T-helper 9 cell (primary cell): ENCODE data around the gene SLC10A6.

Source experiments
- DNase-seq: peaks from one replicate; pipeline ENCODE4 v3.0.0-alpha.2; 2020

SLC10A6 gene

DNA sequence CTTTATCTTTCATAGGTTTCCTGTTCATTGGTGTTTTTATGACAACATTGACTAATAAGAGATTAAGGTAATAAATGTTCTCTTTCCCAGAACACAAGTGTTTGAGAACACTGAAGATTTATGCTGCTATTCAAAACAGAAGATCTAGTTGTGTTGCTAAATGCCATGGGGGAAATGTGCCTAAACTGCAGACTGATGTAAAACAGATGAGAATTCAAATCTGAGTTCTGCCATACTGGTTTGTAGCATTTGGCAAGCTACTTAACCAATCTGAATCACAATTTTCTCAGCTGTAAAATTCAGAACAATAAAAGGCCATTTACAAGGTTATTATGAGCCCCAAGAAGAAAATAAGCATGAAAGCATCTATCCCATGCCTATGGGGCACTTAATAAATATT lies 2.3 kb downstream of the SLC10A6 start:
- DNase-seq = no peak

DNA sequence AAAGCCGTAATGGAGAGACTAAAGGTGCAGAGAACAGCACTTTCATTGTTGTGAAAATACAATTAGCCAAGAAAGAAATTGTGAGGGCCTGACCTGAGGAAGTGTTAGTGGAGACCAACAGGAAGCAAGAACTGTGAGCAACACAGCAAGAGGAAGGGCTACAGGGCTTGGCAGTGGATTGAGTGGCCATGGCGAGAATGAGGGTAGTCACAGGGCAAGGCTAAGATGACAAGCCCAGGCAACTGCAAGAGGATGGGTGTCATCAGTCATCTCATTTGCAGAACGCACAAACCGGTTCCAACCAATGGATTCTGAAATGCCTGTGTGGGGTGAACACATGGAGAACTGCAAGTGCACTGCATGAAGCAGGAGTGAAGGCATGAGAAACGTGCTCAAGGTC lies 3.6 kb downstream of the SLC10A6 start:
- DNase-seq = no peak

DNA sequence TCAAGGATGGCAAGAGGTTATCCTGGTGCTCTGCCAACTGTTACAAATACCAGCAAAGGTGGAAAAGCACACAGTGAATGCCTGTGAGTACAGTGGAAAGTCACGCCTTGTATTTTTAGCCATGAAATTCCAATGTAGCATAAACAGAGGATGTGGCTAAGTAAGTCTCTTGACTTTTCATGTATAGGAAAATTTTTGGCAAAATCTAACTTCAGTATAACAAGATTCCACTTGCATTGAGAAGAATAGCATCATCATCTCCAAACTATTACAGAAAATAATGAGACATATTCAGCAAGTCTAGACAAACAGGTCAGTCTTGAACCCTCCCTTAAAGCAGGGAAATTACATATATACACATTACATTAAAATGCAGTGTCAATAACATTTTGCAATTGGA lies 7.9 kb downstream of the SLC10A6 start:
- no peak for DNase-seq

DNA sequence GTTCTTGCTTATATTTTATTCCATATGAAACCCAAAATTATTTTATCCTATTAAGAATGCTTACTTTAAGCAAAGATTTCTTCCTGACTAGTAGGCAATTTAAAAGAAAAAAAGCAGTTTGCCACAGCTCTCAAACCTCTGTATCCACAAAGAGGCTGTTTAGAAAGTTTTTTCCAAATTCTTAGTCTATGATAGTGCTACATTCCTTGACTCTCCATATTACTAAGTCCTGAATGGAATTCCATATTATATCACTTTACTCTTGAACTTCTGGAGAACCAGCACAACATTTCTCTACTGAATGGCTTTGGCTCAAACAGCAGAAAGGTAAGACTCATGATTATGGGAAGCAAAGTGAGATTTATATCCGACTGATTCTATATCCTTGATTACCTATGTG lies 8.3 kb downstream of the SLC10A6 start:
- no peak for DNase-seq

DNA sequence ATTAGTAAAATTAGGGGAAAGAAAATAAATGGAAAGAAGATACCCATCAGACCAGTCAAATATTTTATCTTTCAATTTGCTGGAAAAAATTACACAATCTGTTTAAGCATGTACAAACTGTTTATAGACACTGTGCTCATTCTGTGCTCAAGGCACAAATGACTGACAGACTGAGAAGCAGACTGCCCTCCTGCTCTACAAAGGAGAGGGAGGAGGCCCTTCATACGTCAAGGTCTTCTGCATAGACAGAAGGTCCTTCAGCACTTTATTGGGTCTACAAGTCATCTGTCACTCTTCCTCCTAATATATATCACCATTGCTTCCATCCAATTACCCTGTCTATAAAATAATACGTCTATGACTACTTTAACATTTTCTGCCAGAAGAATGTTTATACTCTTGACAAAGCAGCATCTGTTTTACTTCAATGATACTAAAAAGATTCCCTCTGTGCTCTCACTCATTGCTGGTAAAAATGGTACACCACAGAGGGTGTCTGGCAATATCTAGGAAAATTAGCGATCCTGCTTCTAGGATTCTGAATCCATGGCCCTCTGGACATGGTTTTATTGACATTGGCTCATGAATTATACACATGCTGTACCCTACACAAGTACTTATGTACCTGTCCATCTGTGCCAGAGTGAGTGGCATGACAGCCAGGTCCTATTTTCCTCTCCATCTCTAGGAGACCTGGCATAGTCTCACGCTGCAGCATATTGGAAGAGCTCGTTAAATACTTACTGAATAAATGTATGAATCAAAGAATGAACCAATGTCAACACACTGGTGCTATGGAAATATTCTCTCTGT lies 11.3 kb downstream of the SLC10A6 start:
- no peak for DNase-seq

GRCh38 chr4:86835677-86836076 lies 13.5 kb downstream of the SLC10A6 start:
- DNase-seq = no peak

GRCh38 chr4:86834901-86835300 lies 14.3 kb downstream of the SLC10A6 start:
- DNase-seq = no peak

DNA sequence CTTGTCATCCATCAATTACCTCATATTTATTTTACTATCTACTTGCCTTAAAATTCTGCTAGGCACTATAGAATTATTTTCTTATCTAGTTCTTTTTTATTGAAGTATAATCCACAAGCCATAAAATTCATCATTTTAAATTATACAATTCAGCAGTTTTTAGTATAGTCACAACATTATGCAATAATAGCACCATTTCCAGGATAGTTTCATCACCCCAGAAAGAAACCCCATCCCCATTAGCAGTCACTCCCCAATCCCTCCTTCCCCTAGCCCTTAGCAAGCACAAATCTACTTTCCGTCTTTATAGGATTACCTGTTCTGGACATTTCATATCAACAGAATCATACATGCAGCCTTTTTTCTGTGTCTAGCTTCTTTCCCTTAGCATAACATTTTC lies 15.6 kb downstream of the SLC10A6 start:
- no peak for DNase-seq

GRCh38 chr4:86831262-86832130 lies 17.7 kb downstream of the SLC10A6 start:
- DNase-seq = no peak

DNA sequence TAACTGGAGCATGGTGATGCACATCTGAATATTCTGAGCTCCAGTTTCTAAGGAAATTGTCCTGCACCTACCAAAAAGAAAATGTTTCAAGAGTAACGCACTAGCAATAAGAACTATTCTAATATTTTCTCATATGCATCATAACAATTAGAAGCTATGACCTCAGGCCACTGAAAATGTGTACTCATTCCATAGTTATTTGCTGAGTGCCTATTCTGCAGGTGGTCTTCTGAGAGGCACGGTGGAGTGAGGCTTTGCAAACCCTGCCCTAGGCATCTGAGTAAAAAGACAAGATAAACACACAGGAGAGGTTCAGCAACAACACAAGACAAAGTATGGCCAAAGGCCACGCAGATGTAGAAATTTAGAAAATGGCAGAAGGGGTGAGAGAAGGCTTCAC lies 23.7 kb downstream of the SLC10A6 start:
- no peak for DNase-seq

GRCh38 chr4:86822136-86822535 lies 27.0 kb downstream of the SLC10A6 start:
- DNase-seq = no peak

- no peak for DNase-seq
Observed at GRCh38 chr4:86821151-86821550, 28.0 kb downstream of the SLC10A6 start.

DNA sequence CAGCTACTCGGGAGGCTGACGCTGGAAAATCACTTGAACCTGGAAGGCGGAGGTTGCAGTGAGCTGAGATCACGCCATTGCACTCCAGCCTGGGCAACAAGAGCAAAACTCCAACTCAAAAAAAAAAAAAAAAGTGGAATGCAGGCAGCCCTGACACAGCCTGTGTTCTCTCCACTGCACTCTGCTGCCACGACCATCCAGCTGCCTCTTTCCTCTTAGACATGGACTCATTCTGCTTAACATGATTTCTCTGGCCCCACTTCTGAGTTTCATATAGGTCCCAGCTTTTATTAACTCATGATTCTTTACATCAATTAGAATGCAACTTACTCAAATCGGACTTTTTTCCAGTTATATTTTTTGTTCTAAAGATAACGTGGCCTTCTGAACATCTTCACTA lies 29.6 kb downstream of the SLC10A6 start:
- DNase-seq = no peak

GRCh38 chr4:86818841-86819240 lies 30.3 kb downstream of the SLC10A6 start:
- no peak for DNase-seq

DNA sequence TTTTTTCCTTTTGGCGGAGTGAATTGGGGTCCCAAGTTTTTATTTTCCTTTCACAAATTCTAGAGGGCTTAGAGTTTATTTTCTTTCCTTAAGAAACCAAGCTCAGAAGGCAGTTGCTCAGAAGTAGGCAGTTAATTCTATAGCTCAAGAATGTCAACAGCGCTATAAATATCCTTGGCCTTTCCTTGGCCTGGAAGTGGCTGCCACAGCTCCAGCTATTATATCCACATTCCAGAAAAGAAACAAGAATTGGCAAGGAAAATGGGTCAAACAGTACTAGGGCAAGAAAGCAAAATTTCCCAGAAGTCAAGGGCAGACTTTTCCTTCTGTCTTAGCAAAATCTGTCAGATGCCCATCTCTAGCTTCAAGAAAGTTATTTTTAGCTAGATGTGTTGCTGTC lies 31.0 kb downstream of the SLC10A6 start:
- no peak for DNase-seq

DNA sequence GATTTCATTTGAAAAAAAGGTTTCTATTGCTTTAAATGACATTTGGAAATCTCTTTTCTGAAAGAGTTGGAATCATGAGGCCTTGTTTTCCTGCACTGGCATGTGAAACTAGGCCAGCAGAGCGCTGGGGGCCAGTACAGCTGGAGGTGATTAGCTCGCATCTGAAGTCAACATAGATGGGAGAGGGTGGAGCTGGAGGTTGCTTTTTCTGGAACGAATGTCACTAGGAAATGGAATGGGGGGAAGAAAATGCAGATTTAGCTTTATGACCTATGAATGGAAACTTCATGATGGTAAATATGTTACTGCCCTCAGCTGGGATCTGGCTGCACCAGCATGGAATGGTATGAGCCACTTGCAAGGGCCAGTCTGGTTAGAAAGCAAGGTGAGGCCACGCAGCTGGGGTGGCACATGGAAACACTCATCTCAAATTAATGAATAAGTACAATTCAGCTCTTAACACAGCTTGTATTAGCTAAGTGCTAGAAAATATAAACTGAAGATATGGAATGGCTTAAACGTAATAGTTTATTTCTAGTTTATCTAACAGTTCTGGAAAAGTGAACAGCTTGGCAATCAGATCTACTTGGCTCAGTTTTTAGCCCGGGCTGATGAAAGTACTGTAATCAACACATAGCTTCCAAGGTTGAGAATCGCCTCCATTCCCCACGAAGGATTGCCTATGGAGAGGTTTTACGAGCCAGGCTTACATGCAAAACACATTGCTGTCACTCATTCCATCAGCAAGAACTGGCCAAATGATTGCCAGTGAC lies 32.5 kb downstream of the SLC10A6 start:
- DNase-seq = no peak

- DNase-seq = no peak
Observed at GRCh38 chr4:86815653-86816052, 33.5 kb downstream of the SLC10A6 start.

- DNase-seq = no peak
Observed at GRCh38 chr4:86810847-86811246, 38.3 kb downstream of the SLC10A6 start.

DNA sequence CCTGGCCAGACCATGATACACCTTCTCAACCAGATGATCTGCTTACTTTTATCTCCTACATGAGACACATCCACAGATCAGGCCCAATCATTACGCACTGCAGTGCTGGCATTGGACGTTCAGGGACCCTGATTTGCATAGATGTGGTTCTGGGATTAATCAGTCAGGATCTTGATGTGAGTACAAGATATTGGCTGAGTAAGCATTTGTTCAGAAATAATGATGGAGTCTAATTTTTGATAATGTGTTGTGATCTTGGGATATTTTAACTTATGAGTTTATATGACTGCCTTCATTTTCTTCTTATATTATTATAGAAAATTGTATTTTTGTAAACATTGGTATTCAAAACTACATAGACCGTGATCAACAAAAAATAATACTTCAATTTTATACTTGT lies 39.4 kb downstream of the SLC10A6 start:
- no peak for DNase-seq

- DNase-seq = no peak
Observed at GRCh38 chr4:86791126-86791525, 58.1 kb downstream of the SLC10A6 start.

- no peak for DNase-seq
Observed at GRCh38 chr4:86788826-86789225, 60.4 kb downstream of the SLC10A6 start.

DNA sequence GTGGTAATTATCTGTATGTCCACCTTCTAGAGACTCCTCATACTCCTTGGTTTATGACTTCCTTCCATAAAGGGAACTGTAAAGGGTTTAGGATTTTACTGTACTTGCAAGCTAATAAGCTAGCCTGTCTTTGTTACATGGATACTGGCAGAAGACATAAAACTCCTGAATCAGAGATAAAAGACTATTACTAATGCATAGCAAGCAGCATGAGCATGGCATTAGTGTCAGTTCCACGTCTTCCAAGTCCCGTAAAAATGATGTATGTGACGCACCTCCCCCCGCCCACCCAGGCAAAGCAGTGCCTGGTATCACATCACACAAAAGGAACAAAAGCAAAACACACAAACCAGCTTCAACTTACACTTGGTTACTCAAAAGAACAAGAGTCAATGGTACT lies 71.0 kb downstream of the SLC10A6 start:
- no peak for DNase-seq

GRCh38 chr4:86775061-86775460 lies 74.1 kb downstream of the SLC10A6 start:
- no peak for DNase-seq
